GM19023 (cell line): ENCODE measurements around the gene ANGPTL2.

Source experiments
- ATAC-seq: cut with Tn5 transposase; IDR thresholded peaks from one replicate; pipeline ENCODE4 v1.9.1; 2021; ENCODE audit warnings: mild to moderate bottlenecking, moderate library complexity; ENCODE audit not compliant: unreplicated experiment

Gene ANGPTL2

DNA sequence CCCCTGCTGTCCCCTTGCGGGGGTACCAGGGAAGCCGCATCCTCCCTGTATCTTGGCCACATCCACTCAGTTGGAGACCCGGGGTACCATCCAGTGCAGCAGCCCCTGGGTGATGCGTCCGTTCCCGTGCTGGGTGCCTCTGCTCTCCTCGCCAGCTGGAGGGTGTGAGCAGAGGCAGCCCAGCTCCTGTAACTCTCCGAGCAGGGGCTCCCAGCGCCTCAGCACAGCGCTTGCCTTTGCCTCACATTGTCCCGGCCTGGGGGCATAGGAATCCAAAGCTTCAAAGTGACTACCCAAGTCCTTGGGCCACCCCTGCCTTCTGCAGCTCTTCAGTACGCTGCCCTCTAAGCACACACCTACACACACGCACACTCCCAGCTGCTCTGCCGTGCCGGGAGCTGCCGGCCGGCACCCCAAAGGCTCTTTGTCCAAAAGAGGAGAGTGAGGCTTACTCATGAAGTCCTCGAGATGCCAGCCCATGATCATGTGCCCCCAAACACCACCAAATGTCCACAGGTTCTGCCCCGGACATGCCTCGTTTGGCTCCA, 733 bp downstream of the ANGPTL2 start:
- ATAC-seq, result no peak

GRCh38 chr9:127119320-127119709, 3.1 kb downstream of the ANGPTL2 start:
- ATAC-seq, result no peak

DNA sequence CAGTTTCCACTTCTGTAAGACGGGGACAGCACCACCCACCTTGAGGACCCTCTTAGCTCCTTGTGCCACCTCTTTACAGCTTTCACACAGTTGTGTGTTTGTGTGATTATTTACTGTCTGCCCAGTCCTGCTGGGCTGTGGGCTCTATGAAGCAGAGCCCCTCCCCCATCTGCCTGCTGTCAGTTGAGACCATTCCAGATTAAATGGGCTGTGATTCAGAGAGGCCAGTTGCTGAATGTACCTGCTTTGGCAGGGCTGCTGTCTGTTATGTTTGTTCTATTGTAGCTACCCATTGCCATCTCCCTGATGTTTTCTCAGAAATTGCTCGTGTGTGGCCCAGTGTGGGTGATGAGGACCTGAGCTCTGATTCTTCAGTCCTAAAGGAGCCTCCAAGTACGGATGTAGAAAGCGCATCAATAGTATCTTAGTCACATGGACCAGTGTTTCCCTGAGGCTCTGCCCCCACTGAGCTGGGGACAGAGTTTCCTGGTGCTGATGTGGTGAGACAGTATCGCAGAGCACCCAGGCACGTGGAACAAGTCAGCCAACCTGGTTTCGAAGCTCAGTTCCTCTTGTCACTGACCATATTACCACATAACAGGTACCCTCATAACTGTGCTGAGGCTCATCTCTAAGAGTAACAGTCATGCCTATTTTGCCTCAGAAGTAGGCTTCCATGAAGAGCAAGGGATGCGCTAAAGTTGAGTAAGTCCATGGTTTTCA, 3.7 kb downstream of the ANGPTL2 start:
- no peak for ATAC-seq

DNA sequence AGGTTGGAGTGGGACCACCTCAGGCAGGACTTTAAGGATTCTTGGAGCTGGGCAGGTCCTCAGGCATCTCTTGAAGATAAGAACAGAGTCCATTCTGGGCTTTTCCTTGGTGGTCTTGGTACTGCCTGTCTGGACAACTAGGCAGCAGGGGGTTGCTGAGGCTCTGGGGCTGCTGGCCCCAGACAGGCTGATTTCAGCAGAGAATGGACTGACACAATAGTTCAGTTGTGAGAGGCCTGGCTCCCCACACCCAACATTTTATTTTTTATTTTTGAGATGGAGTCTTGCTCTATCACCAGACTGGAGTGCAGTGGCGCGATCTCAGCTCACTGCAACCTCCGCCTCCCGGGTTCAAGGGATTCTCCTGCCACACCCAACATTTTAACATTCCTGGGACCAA, 4.6 kb downstream of the ANGPTL2 start:
- ATAC-seq, result no peak

GRCh38 chr9:127116957-127117356, 5.5 kb downstream of the ANGPTL2 start:
- ATAC-seq, result no peak

GRCh38 chr9:127116088-127116726, 6.2 kb downstream of the ANGPTL2 start:
- ATAC-seq, result no peak

- no peak for ATAC-seq
Measured at GRCh38 chr9:127114606-127115005, 7.8 kb downstream of the ANGPTL2 start.

- no peak for ATAC-seq
Measured at GRCh38 chr9:127113191-127113972, 9.1 kb downstream of the ANGPTL2 start.

- ATAC-seq, result no peak
Measured at GRCh38 chr9:127112735-127113161, 9.7 kb downstream of the ANGPTL2 start.

DNA sequence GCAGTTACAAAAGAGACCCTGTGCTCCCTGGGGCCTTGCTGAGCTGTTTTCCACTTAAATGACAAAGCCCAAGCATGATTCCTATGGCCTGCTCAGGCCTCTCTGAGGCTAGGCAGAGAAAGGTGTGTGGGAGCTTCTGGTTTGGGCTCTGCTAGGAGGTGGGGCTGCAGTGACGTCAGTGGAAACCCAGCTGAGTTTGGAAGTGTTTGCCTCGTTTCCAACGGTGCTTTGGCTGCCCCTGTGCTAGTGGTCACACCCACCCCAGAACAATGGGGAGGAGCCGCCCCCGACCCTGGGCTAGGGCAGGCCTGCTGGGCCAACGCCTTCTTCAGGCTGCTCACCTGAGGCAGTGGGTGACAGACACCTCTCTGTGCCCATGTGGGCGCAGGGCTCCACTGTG, 10.4 kb downstream of the ANGPTL2 start:
- ATAC-seq, result no peak

DNA sequence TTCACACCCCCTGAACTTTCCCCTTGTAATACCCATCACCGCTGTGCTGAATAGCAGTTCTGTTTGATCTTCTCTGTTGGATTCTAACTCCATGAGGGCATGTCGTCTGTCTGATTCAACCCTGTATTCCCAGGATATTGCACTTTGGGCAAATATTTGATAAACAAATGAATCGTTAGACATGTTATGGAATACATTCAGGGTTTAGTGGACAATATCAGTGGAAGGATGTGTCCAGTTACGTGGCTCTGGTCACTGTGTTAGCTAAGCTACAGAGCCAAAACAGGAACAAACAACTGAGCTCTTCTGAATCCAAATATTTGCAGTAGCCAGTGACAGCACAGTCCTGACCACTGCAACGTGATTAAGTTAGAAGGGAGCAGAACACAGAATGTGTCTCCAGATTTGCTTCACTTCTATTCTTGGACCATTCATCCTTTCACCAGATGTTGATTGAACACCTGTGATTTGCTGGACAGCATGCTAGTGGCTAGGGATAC, 13.2 kb downstream of the ANGPTL2 start:
- ATAC-seq, result no peak

DNA sequence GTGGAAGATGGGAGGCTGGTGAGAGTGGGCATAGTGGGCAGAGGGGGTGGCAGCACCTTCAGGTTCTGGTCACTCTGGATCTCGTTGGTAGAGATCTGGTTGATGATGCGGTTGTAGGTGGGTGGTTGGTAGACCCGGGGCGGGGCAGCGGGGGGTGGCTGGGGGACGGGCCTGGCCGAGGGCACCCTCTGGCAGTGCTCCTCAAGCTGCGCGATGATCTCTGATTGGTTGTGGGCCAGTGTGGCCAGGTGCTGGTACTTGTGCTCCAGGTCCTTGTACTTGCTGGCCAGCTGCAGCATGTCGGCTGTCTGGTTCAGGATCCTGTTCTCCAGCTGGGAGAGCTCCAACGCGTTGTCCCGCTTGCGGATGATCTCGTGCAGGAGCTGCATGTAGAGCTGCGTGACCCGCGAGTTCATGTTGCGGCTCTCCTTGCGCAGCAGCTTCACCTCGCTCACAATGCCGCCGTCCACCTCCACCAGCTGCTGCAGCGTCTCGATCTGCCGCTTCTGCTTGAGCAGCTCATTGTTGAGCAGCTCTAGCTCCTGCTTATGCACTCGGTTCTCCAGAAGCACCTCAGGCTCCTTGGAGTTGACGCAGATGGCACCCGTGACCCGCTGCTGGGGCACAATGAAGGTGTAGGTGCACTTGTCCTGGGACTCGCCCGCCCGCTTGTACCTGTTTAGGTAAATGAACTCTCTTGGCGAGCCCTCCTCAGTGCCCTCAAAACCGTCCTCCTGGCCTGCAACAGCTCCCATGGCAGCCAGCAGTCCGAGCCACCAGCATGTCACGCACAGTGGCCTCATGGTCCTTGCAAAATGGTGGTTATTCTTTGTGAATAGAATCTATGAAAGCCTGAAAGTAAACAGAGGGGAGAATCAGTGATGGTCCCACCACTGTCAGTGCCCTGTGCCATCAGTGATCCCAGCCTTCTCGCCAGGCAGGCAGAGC, 14.2 kb downstream of the ANGPTL2 start:
- ATAC-seq, result no peak

- ATAC-seq, result no peak
Measured at GRCh38 chr9:127107171-127107928, 15.1 kb downstream of the ANGPTL2 start.

GRCh38 chr9:127106466-127106855, 16.0 kb downstream of the ANGPTL2 start:
- no peak for ATAC-seq

DNA sequence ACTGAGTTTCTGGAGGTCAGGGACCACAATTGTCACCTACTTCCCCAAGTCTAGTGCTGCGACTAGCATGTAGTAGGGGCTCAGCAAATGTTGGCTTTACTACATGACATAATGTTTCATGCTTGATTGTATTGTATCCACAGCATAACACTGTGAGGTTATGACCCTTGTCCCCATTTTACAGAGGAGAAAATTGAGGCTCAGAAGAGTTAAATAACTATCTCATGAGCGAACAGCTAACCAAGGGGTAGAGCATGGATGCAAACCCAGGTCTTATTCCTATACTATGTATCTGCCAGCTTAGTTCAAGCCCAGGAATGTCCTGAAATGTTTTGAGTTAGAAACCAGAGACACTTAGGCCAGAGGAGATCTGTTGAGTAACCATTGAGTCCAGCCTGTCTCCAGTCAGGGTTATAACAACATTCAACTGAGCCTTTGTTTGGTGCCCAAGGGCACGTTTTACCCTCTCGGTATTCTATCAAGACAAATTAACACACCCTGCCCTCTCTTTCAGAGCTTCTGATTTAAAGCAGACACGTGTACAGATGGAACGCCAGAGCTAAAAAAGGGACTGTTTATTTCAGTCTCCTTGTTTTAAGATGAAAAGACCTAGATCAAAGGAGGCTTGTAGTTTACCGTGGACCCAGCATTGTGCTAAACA, 16.5 kb downstream of the ANGPTL2 start:
- no peak for ATAC-seq

GRCh38 chr9:127104581-127105311, 17.7 kb downstream of the ANGPTL2 start:
- no peak for ATAC-seq

GRCh38 chr9:127102788-127103187, 19.6 kb downstream of the ANGPTL2 start:
- ATAC-seq, result no peak

DNA sequence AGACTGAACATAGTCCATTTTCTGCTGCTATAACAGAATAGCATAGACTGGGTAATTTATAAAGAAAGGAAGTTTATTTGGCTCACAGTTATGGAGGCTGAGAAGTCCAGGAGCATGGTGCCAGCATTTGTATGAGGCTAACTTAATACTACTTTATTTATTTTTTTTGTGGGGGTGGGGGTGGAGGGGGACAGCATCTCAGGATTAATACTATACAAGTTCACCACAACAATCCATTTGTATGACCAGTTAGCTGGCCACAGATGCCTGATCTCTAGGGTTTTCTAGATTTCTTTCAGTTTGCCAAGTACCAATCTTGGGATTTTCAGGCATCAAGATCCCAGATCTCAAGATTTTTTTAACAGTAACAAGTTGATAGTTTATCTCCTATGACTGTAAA, 20.3 kb downstream of the ANGPTL2 start:
- no peak for ATAC-seq
